GM12878 (cell line): ENCODE data around the gene SELENOS. TPM values are rescaled to one million over a fixed set of nuclear protein-coding genes. Genes with fewer than 3 reads are reported as not detected.
A peak's percentile ranks its signal among the peaks of the same experiment; 100 is the strongest.

ENCODE experiments used
- ATAC-seq: fragments of 200-7000 bp; cut with Tn5 transposase; 3 replicates; pipeline ENCODE4 v1.9.1; 2020; ENCODE audit warnings: mild to moderate bottlenecking, moderate library complexity
- BruUV-seq: library from RNA; stranded (reverse); fragments of 400-500 nt; replicated peaks from 2 replicates; lab custom pipeline; 2021; lab: Mats Ljungman, UMichigan
- CTCF ChIA-PET: fragments of 300-600 bp; sonication (Branson Sonifier 250); formaldehyde crosslinking; extraction: SDS; loops from one replicate; lab custom pipeline; 2021; ENCODE audit warnings: inconsistent platforms; lab: Yijun Ruan, JAX
- POLR2A ChIA-PET: fragments of 350-600 bp; formaldehyde crosslinking; extraction: SDS; loops from one replicate; lab custom pipeline; 2021; ENCODE audit warnings: inconsistent platforms; lab: Charles Lee
- RAD21 ChIA-PET: fragments of 300-600 bp; sonication (Branson Sonifier 250); formaldehyde crosslinking; loops from one replicate; lab custom pipeline; 2023; ENCODE audit warnings: antibody characterized with exemption; ENCODE audit not compliant: unreplicated experiment; lab: Charles Lee
- SMC1A ChIA-PET: fragments of 300-600 bp; sonication (Branson Sonifier 250); formaldehyde crosslinking; loops from one replicate; lab custom pipeline; 2023; ENCODE audit not compliant: unreplicated experiment, uncharacterized antibody; lab: Charles Lee
- DNase-seq: peaks from one replicate; pipeline ENCODE4 v3.0.0-alpha.2; 2011; ENCODE audit warnings: low read depth, low spot score
- FAIRE-seq: peaks from 3 replicates; lab custom pipeline; 2011; peaks lifted over from hg19 to GRCh38; lab: Jason Lieb, UNC
- H2AFZ ChIP-seq: 2 replicates; pipeline ENCODE4 v1.6.0; 2011; ENCODE audit warnings: low read depth, low read length, control low read depth; ENCODE audit not compliant: control insufficient read depth
- H3K27ac ChIP-seq: 2 replicates; pipeline ENCODE4 v1.5.1; 2011; ENCODE audit warnings: control low read depth; ENCODE audit not compliant: control insufficient read depth, insufficient read depth
- H3K27me3 ChIP-seq, 2 experiments: replicated peaks in 1 of 2; 2 replicates each; pipeline versions ENCODE4 v1.6.0 to v1.6.1; 2011; ENCODE audit warnings: low read length in 1 of 2; ENCODE audit not compliant: control insufficient read depth in 2 of 2, insufficient read depth in 2 of 2
- H3K36me3 ChIP-seq, 2 experiments: 2 replicates each; pipeline ENCODE4 v1.5.1; 2011; ENCODE audit warnings: low read length in 1 of 2; ENCODE audit not compliant: control insufficient read depth in 2 of 2, insufficient read depth in 2 of 2
- H3K4me1 ChIP-seq: 2 replicates; pipeline ENCODE4 v1.6.1; 2011; ENCODE audit warnings: mild to moderate bottlenecking, low read length, moderate library complexity, mixed read lengths; ENCODE audit not compliant: control insufficient read depth, insufficient read depth
- H3K4me2 ChIP-seq: 2 replicates; pipeline ENCODE4 v1.6.0; 2011; ENCODE audit warnings: control low read depth; ENCODE audit not compliant: control insufficient read depth, insufficient read depth
- H3K4me3 ChIP-seq: fragments of 200-600 bp; sonication (generic); 2 replicates; pipeline ENCODE4 v1.5.1; 2016
- H3K79me2 ChIP-seq: 2 replicates; pipeline ENCODE4 v1.6.0; 2011; ENCODE audit warnings: low read length; ENCODE audit not compliant: control insufficient read depth, insufficient read depth
- H3K9ac ChIP-seq: 2 replicates; pipeline ENCODE4 v1.8.0; 2011; ENCODE audit warnings: low read length, control low read depth, mixed read lengths; ENCODE audit not compliant: control insufficient read depth, insufficient read depth
- H3K9me3 ChIP-seq: replicated peaks from 3 replicates; pipeline ENCODE4 v1.5.1; 2011; ENCODE audit warnings: mild to moderate bottlenecking, low read length; ENCODE audit not compliant: control insufficient read depth, insufficient read depth
- H4K20me1 ChIP-seq: 2 replicates; pipeline ENCODE4 v1.6.0; 2011; ENCODE audit not compliant: control insufficient read depth, insufficient read depth
- CBX3 ChIP-seq: fragments of 200-600 bp; sonication (generic); IDR thresholded peaks from 2 replicates; pipeline ENCODE4 v1.6.1; 2016; ENCODE audit warnings: low read depth, borderline replicate concordance
- CEBPB ChIP-seq, 2 experiments: fragments of 150-350 bp in 1 of 2; IDR thresholded peaks; 2 replicates each; pipeline ENCODE4 v1.6.1; 2012 to 2014; ENCODE audit warnings: low read depth in 2 of 2, low read length in 2 of 2, borderline replicate concordance in 1 of 2, inconsistent platforms in 1 of 2
- MEF2B ChIP-seq: fragments of 450-650 bp; IDR thresholded peaks from 2 replicates; pipeline ENCODE4 v1.6.1; 2018; ENCODE audit warnings: mild to moderate bottlenecking, moderate library complexity; ENCODE audit not compliant: partially characterized antibody, poor library complexity, severe bottlenecking
- SREBF1 ChIP-seq: IDR thresholded peaks from 2 replicates; pipeline ENCODE4 v1.6.1; 2012; ENCODE audit warnings: mild to moderate bottlenecking, low read length
- SRF ChIP-seq, 2 experiments: IDR thresholded peaks; 2 replicates each; pipeline ENCODE4 v1.6.1; 2011; ENCODE audit warnings: low read depth in 2 of 2, low read length in 2 of 2, mild to moderate bottlenecking in 1 of 2, moderate library complexity in 1 of 2
- ZNF592 ChIP-seq: fragments of 450-650 bp; IDR thresholded peaks from 2 replicates; pipeline ENCODE4 v1.6.1; 2017; ENCODE audit warnings: mild to moderate bottlenecking, moderate library complexity
- ZNF622 ChIP-seq: fragments of 450-650 bp; IDR thresholded peaks from 2 replicates; pipeline ENCODE4 v1.6.1; 2017; ENCODE audit warnings: mild to moderate bottlenecking, inconsistent platforms
- ZNF687 ChIP-seq: fragments of 450-650 bp; IDR thresholded peaks from 2 replicates; pipeline ENCODE4 v1.6.1; 2017; ENCODE audit warnings: mild to moderate bottlenecking, moderate library complexity
- WGBS: methylation state at CpG from one replicate; pipeline ENCODE4 v1.1.6; 2016; ENCODE audit warnings: low lambda C conversion rate; ENCODE audit not compliant: insufficient replicate concordance, insufficient coverage; ENCODE audit errors: missing lambda C conversion rate; 5-methylcytosine and 5-hydroxymethylcytosine counted together
- in situ Hi-C: fragments of 300-500 bp; cut with MboI; formaldehyde crosslinking; loops from 9 replicates; pipeline ENCODE4 v1.14.3; 2018; ENCODE audit warnings: mixed read lengths
- intact Hi-C: fragments of 100-400 bp; cut with micrococcal nuclease; formaldehyde crosslinking; loops from one replicate; pipeline ENCODE4 v1.14.2; 2022; ENCODE audit not compliant: unreplicated experiment
- polyA plus RNA-seq, 11 experiments: library from polyadenylated mRNA; depleted of rRNA in 4 of 11; unstranded in 6 of 11; stranded (reverse) in 5 of 11; fragments of >200 nt; fragmentation: Nextera tagmentation in 4 of 11; fragmentation: Illumina TruSeq in 1 of 11; extraction: Ambion mirVana in 4 of 11; extraction: Trizol in 1 of 11; gene quantifications; 1 replicate in 1 of 11; 2 replicates in 10 of 11; pipeline versions ENCODE4 v1.2.1 to v1.2.3, GENCODE V29; 2011 to 2016; ENCODE audit warnings: inconsistent platforms in 2 of 11, missing spikeins in 2 of 11, low read depth in 1 of 11
- total RNA-seq, 4 experiments: library from RNA; depleted of rRNA in 3 of 4; stranded (reverse); fragments of >200 nt in 3 of 4; fragmentation: Illumina TruSeq in 1 of 4; extraction: Trizol in 1 of 4; gene quantifications; 2 replicates each; pipeline versions ENCODE4 v1.2.1 to v1.2.3, GENCODE V29; 2013 to 2021
- TF ChIP-seq, protein P1 (sequence below): fragments of 450-650 bp; IDR thresholded peaks from 2 replicates; pipeline ENCODE4 v1.6.1; 2017; ENCODE audit warnings: antibody characterized with exemption, mild to moderate bottlenecking, moderate library complexity

SELENOS gene
- total and polyA plus RNA-seq, 10 of the 15 experiments (the other 5 are each of a cell fraction or from before 2014, with no cell fraction given) = 25.8 to 90.1 (median 37.3) TPM

- no peaks in the 10 kb centered on the region for H3K27me3 ChIP-seq
- peaks cover 9% of the 10 kb centered on the region for H3K4me1 ChIP-seq
- H3K4me2 ChIP-seq = peak overlapping the region; percentile 7; the same call in 1 of the 2 replicates
- peak; percentile 41 for FAIRE-seq
- 26% methylated on average over 11 of the region's 11 CpGs for WGBS
- no peaks in the 10 kb centered on the region for H3K36me3 ChIP-seq
- POLR2A ChIA-PET = interaction anchor here (0.7 to 1.4 kb wide), 7 partner anchors 10 to 240 kb away, joined by 3 to 8 read pairs (median 3); no protein-coding TSS in a partner anchor
- no peaks in the 10 kb centered on the region for H3K79me2 ChIP-seq
- CTCF ChIA-PET = interaction anchor here (0.7 to 6.5 kb wide), 55 partner anchors 9 to 586 kb away, joined by 3 to 126 read pairs (median 5); partner anchors contain the start of genes LRRK1 and SNRPA1
- no TSS peak for BruUV-seq
- peak; percentile 51 for DNase-seq
- RAD21 ChIA-PET = interaction anchor here (0.7 to 5.5 kb wide), 38 partner anchors 9 to 390 kb away, joined by 3 to 69 read pairs (median 6); partner anchors contain the start of genes LRRK1 and SNRPA1
- no peak overlapping the region for H3K9ac ChIP-seq
- no peak overlapping the region for H3K4me3 ChIP-seq
- in situ Hi-C loops (no loop called here), intact Hi-C loops (loop anchor here (1.0 to 5.0 kb wide), 4 partner anchors 60 to 341 kb away; partner anchors contain the start of gene LRRK1)
- H4K20me1 ChIP-seq = no peaks in the 10 kb centered on the region
- SMC1A ChIA-PET = interaction anchor here (0.7 to 4.5 kb wide), 39 partner anchors 9 to 383 kb away, joined by 3 to 38 read pairs (median 5); partner anchors contain the start of genes LRRK1 and SNRPA1
- peak overlapping the region; percentile 71 for H2AFZ ChIP-seq
- no peaks in the 10 kb centered on the region for H3K9me3 ChIP-seq
- peak; percentile 88 for ATAC-seq
- H3K27ac ChIP-seq = no peak overlapping the region
- no peak for TF ChIP-seq SRF (IDR thresholded peaks at IDR 0.05; ENCODE audit: low read depth in 2 of 2, low read length in 2 of 2)
- TF ChIP-seq, protein P1, sequence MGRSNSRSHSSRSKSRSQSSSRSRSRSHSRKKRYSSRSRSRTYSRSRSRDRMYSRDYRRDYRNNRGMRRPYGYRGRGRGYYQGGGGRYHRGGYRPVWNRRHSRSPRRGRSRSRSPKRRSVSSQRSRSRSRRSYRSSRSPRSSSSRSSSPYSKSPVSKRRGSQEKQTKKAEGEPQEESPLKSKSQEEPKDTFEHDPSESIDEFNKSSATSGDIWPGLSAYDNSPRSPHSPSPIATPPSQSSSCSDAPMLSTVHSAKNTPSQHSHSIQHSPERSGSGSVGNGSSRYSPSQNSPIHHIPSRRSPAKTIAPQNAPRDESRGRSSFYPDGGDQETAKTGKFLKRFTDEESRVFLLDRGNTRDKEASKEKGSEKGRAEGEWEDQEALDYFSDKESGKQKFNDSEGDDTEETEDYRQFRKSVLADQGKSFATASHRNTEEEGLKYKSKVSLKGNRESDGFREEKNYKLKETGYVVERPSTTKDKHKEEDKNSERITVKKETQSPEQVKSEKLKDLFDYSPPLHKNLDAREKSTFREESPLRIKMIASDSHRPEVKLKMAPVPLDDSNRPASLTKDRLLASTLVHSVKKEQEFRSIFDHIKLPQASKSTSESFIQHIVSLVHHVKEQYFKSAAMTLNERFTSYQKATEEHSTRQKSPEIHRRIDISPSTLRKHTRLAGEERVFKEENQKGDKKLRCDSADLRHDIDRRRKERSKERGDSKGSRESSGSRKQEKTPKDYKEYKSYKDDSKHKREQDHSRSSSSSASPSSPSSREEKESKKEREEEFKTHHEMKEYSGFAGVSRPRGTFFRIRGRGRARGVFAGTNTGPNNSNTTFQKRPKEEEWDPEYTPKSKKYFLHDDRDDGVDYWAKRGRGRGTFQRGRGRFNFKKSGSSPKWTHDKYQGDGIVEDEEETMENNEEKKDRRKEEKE = no peak
- 0 out of 2 replicates have a peak, but pooled peaks have one; percentile 3 for TF ChIP-seq ZNF592
- TF ChIP-seq CEBPB (IDR thresholded peaks at IDR 0.05; ENCODE audit: borderline replicate concordance in 1 of 2, low read depth in 2 of 2, low read length in 2 of 2) = no peak
- TF ChIP-seq ZNF687 = peak; percentile 58
- peak; percentile 48 for TF ChIP-seq MEF2B
- no peak for TF ChIP-seq ZNF622
- TF ChIP-seq CBX3 = no peak
- TF ChIP-seq SREBF1 = no peak
These were observed 18.8 kb downstream of the SELENOS start for GRCh38 chr15:101258238-101259144.
